Peyer's patch (tissue), 4 donors: ENCODE results near the gene ATOX1.

Source experiments
- CTCF ChIP-seq, 6 experiments: fragments of 450-650 bp in 4 of 6; fragments of 200-600 bp in 2 of 6; sonication (generic) in 1 of 6; IDR thresholded peaks; one replicate each; pipeline ENCODE4 v1.5.1; 2017 to 2019; ENCODE audit warnings: antibody characterized with exemption in 6 of 6, mild to moderate bottlenecking in 3 of 6, moderate library complexity in 1 of 6
- POLR2A ChIP-seq, 2 donors: fragments of 450-650 bp; IDR thresholded peaks; one replicate each; pipeline ENCODE4 v1.5.1; 2017; ENCODE audit warnings: antibody characterized with exemption in 2 of 2, mild to moderate bottlenecking in 2 of 2, moderate library complexity in 2 of 2

GRCh38 chr5:151721812-151722391 is 36.5 kb downstream of the ATOX1 start:
- no peak for TF ChIP-seq CTCF (IDR thresholded peaks at IDR 0.05)
- no peak for TF ChIP-seq POLR2A (IDR thresholded peaks at IDR 0.05)
